ENCODE data around the gene TEKT3. TPM values are rescaled to one million over a fixed set of nuclear protein-coding genes. Genes with fewer than 3 reads are reported as not detected.

TEKT3 gene
- total and polyA plus RNA-seq, 11 donors: 0.06 to 1.0 (median 0.50) TPM; not detected in 3

- Histone ChIP-seq H3K4me1 (peaks cover 0 to 4% (median 0%) of the 10 kb centered on the region in 12 donors), H3K9me3 (no peaks in the 10 kb centered on the region), H3K27ac (no peak overlapping the region), H3K36me3 (no peaks in the 10 kb centered on the region), H3K4me3 (no peak overlapping the region), H3K27me3 (peaks cover 0 to 1% (median 0%) of the 10 kb centered on the region in 9 donors)
- TF ChIP-seq POLR2A (IDR thresholded peaks at IDR 0.05) (no peak), CTCF (IDR thresholded peaks at IDR 0.05) (no peak)
- WGBS, 4 donors: 75 to 90% (median 83%) methylated on average over 5 of the region's 5 CpGs
- DNase-seq (no peak), ATAC-seq (no peak)
- intact Hi-C loops (cut with DNase I): no loop called here
Observed at GRCh38 chr17:15298176-15298575, 43.2 kb downstream of the TEKT3 start.

GRCh38 chr17:15293558-15293957, 47.8 kb downstream of the TEKT3 start:
- Histone ChIP-seq H3K27me3 (peaks cover 0 to 4% (median 0%) of the 10 kb centered on the region in 9 donors), H3K27ac (peak overlapping the region in 6 of 12 donors; percentile 2 to 78 (median 59)), H3K9me3 (no peaks in the 10 kb centered on the region), H3K4me1 (peaks cover 0 to 22% (median 0%) of the 10 kb centered on the region in 12 donors), H3K36me3 (no peaks in the 10 kb centered on the region), H3K4me3 (no peak overlapping the region)
- intact Hi-C loops (cut with DNase I): no loop called here
- peak in 3 of 4 donors; percentile 36 to 67 (median 41) for ATAC-seq
- DNase-seq: no peak
- no peak for TF ChIP-seq CTCF (IDR thresholded peaks at IDR 0.05)
- WGBS, 4 donors: 38 to 44% (median 41%) methylated on average over 3 of the region's 3 CpGs

- ATAC-seq (peak; percentile 61 to 72 (median 68)), DNase-seq (peak in 3 of 5 donors; percentile 21 to 51 (median 32))
- intact Hi-C loops (cut with DNase I): no loop called here
- H3K36me3 ChIP-seq: no peaks in the 10 kb centered on the region
- H3K9me3 ChIP-seq: no peaks in the 10 kb centered on the region
- peak overlapping the region; percentile 46 to 89 (median 76) for H3K27ac ChIP-seq
- peaks cover 0 to 4% (median 0%) of the 10 kb centered on the region in 9 donors for H3K27me3 ChIP-seq
- peaks cover 0 to 34% (median 10%) of the 10 kb centered on the region in 12 donors for H3K4me1 ChIP-seq
- peak overlapping the region in 2 of 12 donors; percentile 6 to 29 for H3K4me3 ChIP-seq
- TF ChIP-seq CTCF (IDR thresholded peaks at IDR 0.05) (no peak), POLR2A (IDR thresholded peaks at IDR 0.05) (no peak)
- WGBS, 4 donors: 35 to 48% (median 43%) methylated on average over 8 of the region's 8 CpGs
Observed at GRCh38 chr17:15291674-15292361, 49.6 kb downstream of the TEKT3 start.

- no peak for TF ChIP-seq CTCF (IDR thresholded peaks at IDR 0.05)
- TF ChIP-seq POLR2A (IDR thresholded peaks at IDR 0.05): no peak
- peaks cover 0 to 34% (median 10%) of the 10 kb centered on the region in 12 donors for H3K4me1 ChIP-seq
- H3K27ac ChIP-seq: peak overlapping the region in 11 of 12 donors; percentile 49 to 89 (median 77)
- WGBS, 4 donors: 51 to 63% (median 56%) methylated on average over 6 of the region's 6 CpGs
- H3K4me3 ChIP-seq: no peak overlapping the region
- ATAC-seq (no peak), DNase-seq (no peak)
- no peaks in the 10 kb centered on the region for H3K36me3 ChIP-seq
- intact Hi-C loops (cut with DNase I): no loop called here
- H3K9me3 ChIP-seq: no peaks in the 10 kb centered on the region
- peaks cover 0 to 4% (median 0%) of the 10 kb centered on the region in 9 donors for H3K27me3 ChIP-seq
Observed at GRCh38 chr17:15290605-15291004, 50.8 kb downstream of the TEKT3 start.

Data from heart left ventricle (tissue), 16 donors.